KMS-11 (cell line): ENCODE data around the gene PDK1.

ENCODE experiments used
- H2AFZ ChIP-seq: fragments of 200-600 bp; sonication (generic); 2 replicates; pipeline ENCODE4 v1.6.1; 2016; ENCODE audit warnings: antibody characterized with exemption, mixed run types, low read depth
- H3K27ac ChIP-seq: fragments of 200-600 bp; sonication (generic); 2 replicates; pipeline ENCODE4 v1.6.1; 2016; ENCODE audit warnings: mild to moderate bottlenecking, mixed run types
- H3K27me3 ChIP-seq: fragments of 200-600 bp; sonication (generic); 2 replicates; pipeline ENCODE4 v1.6.1; 2017; ENCODE audit warnings: mild to moderate bottlenecking, low read depth, mixed run types, moderate library complexity; ENCODE audit not compliant: insufficient read depth
- H3K36me3 ChIP-seq: fragments of 200-600 bp; sonication (generic); 2 replicates; pipeline ENCODE4 v1.6.1; 2017; ENCODE audit warnings: mild to moderate bottlenecking, mixed run types; ENCODE audit not compliant: insufficient read depth
- H3K4me1 ChIP-seq: fragments of 200-600 bp; sonication (generic); 2 replicates; pipeline ENCODE4 v1.6.1; 2016; ENCODE audit warnings: mild to moderate bottlenecking, low read depth, mixed run types; ENCODE audit not compliant: poor library complexity, severe bottlenecking
- H3K4me2 ChIP-seq: fragments of 200-600 bp; sonication (generic); 2 replicates; pipeline ENCODE4 v1.7.0; 2016; ENCODE audit warnings: mild to moderate bottlenecking, mixed run types
- H3K4me3 ChIP-seq: fragments of 200-600 bp; sonication (generic); IDR thresholded peaks from 2 replicates; pipeline ENCODE4 v1.6.1; 2017; ENCODE audit warnings: low read depth, low read length, mixed read lengths; ENCODE audit not compliant: insufficient read depth
- H3K79me2 ChIP-seq: fragments of 200-600 bp; sonication (generic); 2 replicates; pipeline ENCODE4 v1.6.1; 2016; ENCODE audit warnings: low read depth, mixed run types; ENCODE audit not compliant: insufficient read depth
- H3K9ac ChIP-seq: fragments of 200-600 bp; sonication (generic); 2 replicates; pipeline ENCODE4 v1.6.1; 2016; ENCODE audit warnings: mild to moderate bottlenecking, mixed run types
- H4K20me1 ChIP-seq: fragments of 200-600 bp; sonication (generic); 2 replicates; pipeline ENCODE4 v1.6.1; 2016; ENCODE audit warnings: mild to moderate bottlenecking, mixed run types; ENCODE audit not compliant: insufficient read depth
- TF ChIP-seq, protein P1 (sequence below): fragments of 200-600 bp; sonication (generic); conservative IDR thresholded peaks from 2 replicates; pipeline ENCODE4 v1.6.1; 2017; ENCODE audit warnings: low read depth, mild to moderate bottlenecking, antibody characterized with exemption, low read length, moderate library complexity, mixed read lengths

The PDK1 gene

DNA sequence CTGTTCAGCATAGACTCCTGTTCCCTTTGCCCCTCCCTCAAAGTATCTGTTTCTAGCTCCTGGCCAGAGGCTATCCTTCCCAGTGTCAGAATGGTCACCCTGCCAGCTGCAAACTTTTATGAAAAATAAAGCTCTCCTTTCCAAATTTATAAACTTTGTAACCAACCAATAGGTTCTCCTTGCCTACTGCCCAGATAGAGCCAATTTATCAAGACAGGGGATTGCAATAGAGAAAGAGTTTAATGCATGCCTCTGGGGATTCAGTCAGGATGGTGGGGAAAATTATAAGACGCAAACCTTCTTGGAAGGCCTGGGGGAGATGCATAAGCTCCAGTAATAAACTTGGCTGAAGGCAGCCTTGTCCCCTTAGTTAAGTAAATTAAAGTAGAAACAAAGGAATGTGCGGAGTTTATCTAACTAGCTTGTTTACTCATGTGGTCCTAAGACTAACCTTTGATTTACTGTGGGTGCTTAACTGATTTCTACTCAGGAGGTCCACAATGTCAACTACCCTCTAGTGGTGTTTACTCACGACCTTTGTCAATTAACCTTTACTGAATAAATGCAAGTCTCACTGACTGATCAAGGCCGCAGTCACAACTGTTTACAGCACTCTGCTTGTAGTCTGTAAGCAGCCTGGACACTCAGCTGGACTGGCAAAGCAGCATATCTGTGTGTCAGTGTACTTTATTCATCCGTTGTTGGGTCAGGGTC is 42.9 kb upstream of the PDK1 start:
- Histone ChIP-seq H3K4me1 (no peaks in the 10 kb centered on the region), H2AFZ (no peak overlapping the region), H3K27ac (no peak overlapping the region), H3K4me3 (no peak overlapping the region), H3K27me3 (no peaks in the 10 kb centered on the region), H3K9ac (no peak overlapping the region), H4K20me1 (no peaks in the 10 kb centered on the region), H3K36me3 (no peaks in the 10 kb centered on the region), H3K4me2 (no peak overlapping the region), H3K79me2 (no peaks in the 10 kb centered on the region)
- TF ChIP-seq, protein P1, sequence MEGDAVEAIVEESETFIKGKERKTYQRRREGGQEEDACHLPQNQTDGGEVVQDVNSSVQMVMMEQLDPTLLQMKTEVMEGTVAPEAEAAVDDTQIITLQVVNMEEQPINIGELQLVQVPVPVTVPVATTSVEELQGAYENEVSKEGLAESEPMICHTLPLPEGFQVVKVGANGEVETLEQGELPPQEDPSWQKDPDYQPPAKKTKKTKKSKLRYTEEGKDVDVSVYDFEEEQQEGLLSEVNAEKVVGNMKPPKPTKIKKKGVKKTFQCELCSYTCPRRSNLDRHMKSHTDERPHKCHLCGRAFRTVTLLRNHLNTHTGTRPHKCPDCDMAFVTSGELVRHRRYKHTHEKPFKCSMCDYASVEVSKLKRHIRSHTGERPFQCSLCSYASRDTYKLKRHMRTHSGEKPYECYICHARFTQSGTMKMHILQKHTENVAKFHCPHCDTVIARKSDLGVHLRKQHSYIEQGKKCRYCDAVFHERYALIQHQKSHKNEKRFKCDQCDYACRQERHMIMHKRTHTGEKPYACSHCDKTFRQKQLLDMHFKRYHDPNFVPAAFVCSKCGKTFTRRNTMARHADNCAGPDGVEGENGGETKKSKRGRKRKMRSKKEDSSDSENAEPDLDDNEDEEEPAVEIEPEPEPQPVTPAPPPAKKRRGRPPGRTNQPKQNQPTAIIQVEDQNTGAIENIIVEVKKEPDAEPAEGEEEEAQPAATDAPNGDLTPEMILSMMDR: no peak

DNA sequence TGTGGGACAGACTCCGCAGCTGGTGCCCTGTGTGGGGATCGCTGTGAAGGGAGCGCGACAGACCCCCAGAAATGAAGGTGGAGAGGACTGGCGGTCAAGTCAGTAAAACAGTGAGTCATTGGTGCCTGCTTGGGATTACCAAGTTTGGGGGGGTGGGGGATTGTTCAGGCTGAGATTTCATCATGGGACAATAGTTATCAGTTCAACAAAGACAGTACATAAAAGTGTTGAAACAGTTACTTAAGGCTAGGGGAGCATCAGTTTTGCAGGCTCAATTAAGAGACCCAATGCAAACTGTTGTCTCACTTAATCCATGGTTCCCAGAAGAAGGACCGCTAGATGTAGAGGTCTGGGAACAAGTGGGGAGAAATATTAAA is 42.4 kb upstream of the PDK1 start:
- Histone ChIP-seq H3K9ac (no peak overlapping the region), H3K27me3 (no peaks in the 10 kb centered on the region)
- TF ChIP-seq, protein P1: no peak

DNA sequence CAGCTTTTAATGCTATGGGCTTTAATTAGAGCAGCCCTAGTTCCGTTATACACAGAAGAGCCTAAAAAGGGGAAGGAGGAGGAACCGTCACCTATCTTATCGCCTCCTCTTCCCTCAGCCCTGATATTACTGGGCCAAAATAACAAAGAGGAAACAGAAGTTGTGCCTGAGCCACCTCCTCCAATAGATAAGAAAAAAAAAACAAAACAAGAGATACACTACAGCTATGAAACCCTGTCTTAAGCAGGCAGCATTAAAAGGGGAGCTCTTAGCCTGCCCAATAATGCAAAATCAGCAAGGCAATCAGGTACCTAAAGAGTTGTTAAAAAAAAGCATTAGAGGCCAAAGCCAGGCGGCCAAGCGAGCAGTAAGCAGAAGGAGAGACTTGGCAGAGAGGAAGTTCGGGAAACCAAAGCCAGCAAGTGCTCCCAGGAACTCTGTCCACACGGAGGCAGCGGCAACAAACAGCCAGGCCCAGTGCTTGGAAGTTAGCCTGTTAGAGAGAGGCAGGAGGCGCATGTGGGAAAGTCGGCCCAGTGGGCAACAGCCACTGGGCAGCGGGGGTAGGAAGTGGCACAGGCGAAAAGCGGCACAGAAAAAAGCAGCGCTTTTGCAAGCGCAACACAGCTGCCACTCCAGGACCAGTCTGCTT is 41.8 kb upstream of the PDK1 start:
- H3K79me2 ChIP-seq: no peaks in the 10 kb centered on the region
- no peak overlapping the region for H3K27ac ChIP-seq
- H2AFZ ChIP-seq: no peak overlapping the region
- H3K4me1 ChIP-seq: no peaks in the 10 kb centered on the region
- H3K4me2 ChIP-seq: no peak overlapping the region
- no peaks in the 10 kb centered on the region for H3K27me3 ChIP-seq
- TF ChIP-seq, protein P1: no peak
- no peak overlapping the region for H3K4me3 ChIP-seq
- H3K9ac ChIP-seq: no peak overlapping the region
- H4K20me1 ChIP-seq: no peaks in the 10 kb centered on the region
- H3K36me3 ChIP-seq: no peaks in the 10 kb centered on the region

More for the DNA sequence above, 42.4 kb upstream of the PDK1 start:
- no peak overlapping the region for H3K4me2 ChIP-seq
- no peak overlapping the region for H3K27ac ChIP-seq
- H3K4me3 ChIP-seq: no peak overlapping the region
- H4K20me1 ChIP-seq: no peaks in the 10 kb centered on the region
- H3K4me1 ChIP-seq: no peaks in the 10 kb centered on the region
- H3K79me2 ChIP-seq: no peaks in the 10 kb centered on the region
- H2AFZ ChIP-seq: no peak overlapping the region
- H3K36me3 ChIP-seq: no peaks in the 10 kb centered on the region

DNA sequence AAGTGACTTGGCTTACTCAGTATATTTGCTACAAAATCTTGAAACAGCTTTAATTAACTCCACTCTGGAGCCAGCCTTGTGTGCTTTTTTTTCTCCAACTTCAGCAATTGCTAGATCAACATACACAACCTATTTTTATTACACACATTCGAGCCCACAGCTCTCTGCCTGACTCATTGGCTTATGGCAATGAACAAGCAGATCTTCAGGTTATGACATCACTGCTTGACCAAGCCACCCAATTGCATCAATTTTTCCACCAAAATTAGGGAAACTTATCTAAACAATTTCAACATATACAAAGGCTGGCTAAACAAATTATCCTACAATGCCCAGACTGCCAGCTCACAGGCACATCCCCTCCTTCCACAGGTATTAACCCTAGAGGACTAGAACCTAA is 39.6 kb upstream of the PDK1 start:
- Histone ChIP-seq H3K9ac (no peak overlapping the region), H4K20me1 (no peaks in the 10 kb centered on the region), H3K27ac (no peak overlapping the region), H3K27me3 (no peaks in the 10 kb centered on the region), H3K4me3 (no peak overlapping the region), H3K36me3 (no peaks in the 10 kb centered on the region), H3K4me2 (no peak overlapping the region), H3K79me2 (no peaks in the 10 kb centered on the region), H3K4me1 (no peaks in the 10 kb centered on the region), H2AFZ (no peak overlapping the region)
- TF ChIP-seq, protein P1: no peak
